ENCODE measurements around the gene ACACB.

Gene ACACB

DNA sequence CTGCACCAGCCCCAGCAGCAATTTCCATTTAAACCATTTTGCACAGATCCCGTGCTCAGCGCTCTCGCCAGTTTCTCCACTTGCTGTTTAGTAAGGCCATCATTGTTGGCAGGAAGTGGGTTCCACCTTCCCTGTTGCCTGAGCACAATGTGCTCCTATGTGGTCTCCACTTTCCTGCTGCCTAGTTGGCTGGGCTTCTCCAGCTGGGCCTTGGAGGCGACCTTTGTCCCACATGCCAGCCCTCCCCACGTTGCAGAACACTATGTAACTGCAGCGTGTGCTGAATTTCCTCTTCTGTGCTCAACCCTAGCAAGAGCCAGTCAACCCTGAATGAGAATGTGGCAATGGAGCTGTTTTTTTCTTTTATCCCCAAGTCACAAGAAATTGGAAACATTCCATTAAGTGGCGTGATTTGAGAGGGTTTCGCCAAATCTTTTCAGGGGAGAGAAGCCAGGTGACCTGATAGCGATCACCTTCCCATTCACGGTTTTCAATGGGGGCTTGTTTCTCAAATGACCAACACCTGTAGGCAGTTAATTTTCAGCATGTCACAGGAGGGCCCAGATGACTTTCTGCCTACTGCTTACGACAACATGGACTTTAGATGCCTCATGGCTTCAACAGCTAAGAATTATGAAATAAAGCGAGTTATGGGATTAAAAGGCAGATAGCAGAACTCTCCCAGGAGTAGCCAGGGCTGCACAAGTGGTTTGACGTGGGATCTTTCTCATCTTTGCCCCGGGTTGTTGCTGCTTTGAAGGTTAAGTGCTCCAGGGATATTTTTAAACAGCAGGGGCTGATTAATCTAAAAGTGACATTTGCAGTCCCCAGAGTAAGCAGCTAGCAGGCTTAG lies at the start of gene ACACB:
ACACB (plus strand) TSS at position 830 of the 853 bp plus-strand sequence. CDS start 22,819 bp downstream, outside the sequence.
- no peaks in the 10 kb centered on the region for H3K36me3 ChIP-seq (ENCODE audit: insufficient read depth, low read length)
- no peak within 1 kb of the TSS for H2AFZ ChIP-seq (ENCODE audit: low read length, unreplicated experiment)
- H3K4me3 ChIP-seq (ENCODE audit: low read depth, low read length) = no peak within 1 kb of the TSS

GRCh38 chr12:109069307-109070271 lies 46.8 kb upstream of the ACACB start:
- H3K4me1 ChIP-seq (ENCODE audit: control insufficient read depth, insufficient read depth, low read length, unreplicated experiment) = no peaks in the 10 kb centered on the region
- H3K27me3 ChIP-seq (ENCODE audit: insufficient read depth, low read length) = no peaks in the 10 kb centered on the region
- H3K79me2 ChIP-seq (ENCODE audit: control insufficient read depth, insufficient read depth, low read length, unreplicated experiment) = no peaks in the 10 kb centered on the region
- no peak overlapping the region for H3K27ac ChIP-seq (ENCODE audit: low read depth, low read length)
- peaks cover 7% of the 10 kb centered on the region for H3K36me3 ChIP-seq (ENCODE audit: insufficient read depth, low read length)
- H2AFZ ChIP-seq (ENCODE audit: low read length, unreplicated experiment) = no peak overlapping the region
- H3K4me3 ChIP-seq (ENCODE audit: low read depth, low read length) = no peak overlapping the region

More for the DNA sequence above, at the start of gene ACACB:
- Histone ChIP-seq H3K79me2 (ENCODE audit: control insufficient read depth, insufficient read depth, low read length, unreplicated experiment) (no peaks in the 10 kb centered on the region), H3K27ac (ENCODE audit: low read depth, low read length) (no peak within 1 kb of the TSS), H3K27me3 (ENCODE audit: insufficient read depth, low read length) (no peaks in the 10 kb centered on the region), H3K4me1 (ENCODE audit: control insufficient read depth, insufficient read depth, low read length, unreplicated experiment) (peaks cover 3% of the 10 kb centered on the region)

GRCh38 chr12:109074866-109075265 lies 41.5 kb upstream of the ACACB start:
- H3K4me1 ChIP-seq (ENCODE audit: control insufficient read depth, insufficient read depth, low read length, unreplicated experiment) = no peaks in the 10 kb centered on the region
- peaks cover 18% of the 10 kb centered on the region for H3K36me3 ChIP-seq (ENCODE audit: insufficient read depth, low read length)
- H3K27ac ChIP-seq (ENCODE audit: low read depth, low read length) = no peak overlapping the region
- no peaks in the 10 kb centered on the region for H3K27me3 ChIP-seq (ENCODE audit: insufficient read depth, low read length)
- no peak overlapping the region for H2AFZ ChIP-seq (ENCODE audit: low read length, unreplicated experiment)
- H3K4me3 ChIP-seq (ENCODE audit: low read depth, low read length) = no peak overlapping the region
- H3K79me2 ChIP-seq (ENCODE audit: control insufficient read depth, insufficient read depth, low read length, unreplicated experiment) = no peaks in the 10 kb centered on the region

DNA sequence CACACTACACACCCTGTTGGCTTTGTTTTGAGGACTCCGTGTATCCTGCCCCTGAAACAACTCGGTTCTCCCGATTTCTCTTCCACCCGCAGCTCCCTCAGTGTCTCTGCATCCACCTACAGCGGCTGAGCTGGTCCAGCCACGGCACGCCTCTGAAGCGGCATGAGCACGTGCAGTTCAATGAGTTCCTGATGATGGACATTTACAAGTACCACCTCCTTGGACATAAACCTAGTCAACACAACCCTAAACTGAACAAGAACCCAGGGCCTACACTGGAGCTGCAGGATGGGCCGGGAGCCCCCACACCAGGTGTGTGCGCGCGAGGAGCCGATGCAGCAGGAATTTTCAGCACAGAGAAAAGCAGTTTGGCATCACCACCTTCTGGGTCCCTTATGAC lies 33.6 kb upstream of the ACACB start:
- Histone ChIP-seq H3K4me3 (ENCODE audit: low read depth, low read length) (no peak overlapping the region), H3K4me1 (ENCODE audit: control insufficient read depth, insufficient read depth, low read length, unreplicated experiment) (no peaks in the 10 kb centered on the region), H3K27me3 (ENCODE audit: insufficient read depth, low read length) (no peaks in the 10 kb centered on the region), H3K36me3 (ENCODE audit: insufficient read depth, low read length) (peaks cover 14% of the 10 kb centered on the region), H3K79me2 (ENCODE audit: control insufficient read depth, insufficient read depth, low read length, unreplicated experiment) (no peaks in the 10 kb centered on the region), H2AFZ (ENCODE audit: low read length, unreplicated experiment) (no peak overlapping the region), H3K27ac (ENCODE audit: low read depth, low read length) (no peak overlapping the region)

DNA sequence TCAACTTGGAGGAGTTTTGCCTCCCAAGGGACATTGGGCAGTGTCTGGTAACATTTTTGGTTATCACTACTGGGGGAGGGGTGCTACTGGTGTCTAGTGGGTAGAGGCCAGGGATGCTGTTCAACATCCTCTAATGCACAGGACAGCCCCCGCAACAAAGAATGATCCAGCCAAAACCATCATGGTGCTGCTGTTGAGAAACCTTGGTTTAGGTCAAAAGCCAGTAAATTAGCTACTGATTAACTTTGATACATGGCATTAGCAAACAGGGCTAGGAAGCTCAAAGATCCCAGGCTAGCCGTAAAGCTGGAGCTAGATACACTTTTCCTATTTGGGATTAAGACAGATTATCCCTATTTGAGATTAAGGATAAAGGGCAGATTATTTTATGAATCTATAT lies 32.0 kb upstream of the ACACB start:
- Histone ChIP-seq H2AFZ (ENCODE audit: low read length, unreplicated experiment) (no peak overlapping the region), H3K4me3 (ENCODE audit: low read depth, low read length) (no peak overlapping the region), H3K4me1 (ENCODE audit: control insufficient read depth, insufficient read depth, low read length, unreplicated experiment) (peaks cover 5% of the 10 kb centered on the region), H3K79me2 (ENCODE audit: control insufficient read depth, insufficient read depth, low read length, unreplicated experiment) (no peaks in the 10 kb centered on the region), H3K27ac (ENCODE audit: low read depth, low read length) (no peak overlapping the region), H3K36me3 (ENCODE audit: insufficient read depth, low read length) (peaks cover 11% of the 10 kb centered on the region; the same call in 1 of the 2 replicates), H3K27me3 (ENCODE audit: insufficient read depth, low read length) (no peaks in the 10 kb centered on the region)

GRCh38 chr12:109085590-109085989 lies 30.8 kb upstream of the ACACB start:
- peaks cover 5% of the 10 kb centered on the region for H3K4me1 ChIP-seq (ENCODE audit: control insufficient read depth, insufficient read depth, low read length, unreplicated experiment)
- H2AFZ ChIP-seq (ENCODE audit: low read length, unreplicated experiment) = no peak overlapping the region
- H3K79me2 ChIP-seq (ENCODE audit: control insufficient read depth, insufficient read depth, low read length, unreplicated experiment) = no peaks in the 10 kb centered on the region
- no peak overlapping the region for H3K4me3 ChIP-seq (ENCODE audit: low read depth, low read length)
- H3K27ac ChIP-seq (ENCODE audit: low read depth, low read length) = no peak overlapping the region
- H3K27me3 ChIP-seq (ENCODE audit: insufficient read depth, low read length) = no peaks in the 10 kb centered on the region
- peaks cover 11% of the 10 kb centered on the region; the same call in 1 of the 2 replicates for H3K36me3 ChIP-seq (ENCODE audit: insufficient read depth, low read length)

DNA sequence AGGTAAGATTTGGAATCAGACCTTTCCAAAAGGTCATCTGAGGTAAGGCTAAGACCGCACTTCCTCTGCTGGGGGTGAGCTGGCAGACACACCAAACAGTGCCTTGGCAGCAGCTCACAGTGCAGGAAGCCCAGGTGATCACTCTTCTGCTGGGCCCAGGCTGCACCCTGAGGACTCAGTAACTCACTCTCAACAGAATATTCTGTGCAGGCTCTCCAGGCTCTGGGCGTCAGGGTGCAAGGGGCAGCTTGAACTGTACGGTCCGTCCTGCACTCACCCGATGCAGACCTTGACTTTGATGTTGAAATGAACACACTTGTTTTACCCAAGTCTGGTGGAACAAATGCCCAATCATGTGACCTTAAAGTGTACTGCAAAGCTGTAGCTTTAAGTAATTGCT lies 29.1 kb upstream of the ACACB start:
- peaks cover 11% of the 10 kb centered on the region; the same call in 1 of the 2 replicates for H3K36me3 ChIP-seq (ENCODE audit: insufficient read depth, low read length)

GRCh38 chr12:109088818-109089217 lies 27.6 kb upstream of the ACACB start:
- Histone ChIP-seq H3K4me3 (ENCODE audit: low read depth, low read length) (no peak overlapping the region), H3K27me3 (ENCODE audit: insufficient read depth, low read length) (no peaks in the 10 kb centered on the region), H3K79me2 (ENCODE audit: control insufficient read depth, insufficient read depth, low read length, unreplicated experiment) (peaks cover 17% of the 10 kb centered on the region), H3K4me1 (ENCODE audit: control insufficient read depth, insufficient read depth, low read length, unreplicated experiment) (peaks cover 19% of the 10 kb centered on the region), H2AFZ (ENCODE audit: low read length, unreplicated experiment) (no peak overlapping the region), H3K36me3 (ENCODE audit: insufficient read depth, low read length) (peaks cover 5% of the 10 kb centered on the region; the same call in 1 of the 2 replicates), H3K27ac (ENCODE audit: low read depth, low read length) (no peak overlapping the region)

More for the DNA sequence above, 29.1 kb upstream of the ACACB start:
- Histone ChIP-seq H3K27me3 (ENCODE audit: insufficient read depth, low read length) (no peaks in the 10 kb centered on the region), H3K4me1 (ENCODE audit: control insufficient read depth, insufficient read depth, low read length, unreplicated experiment) (peaks cover 10% of the 10 kb centered on the region), H3K4me3 (ENCODE audit: low read depth, low read length) (no peak overlapping the region), H3K27ac (ENCODE audit: low read depth, low read length) (no peak overlapping the region), H2AFZ (ENCODE audit: low read length, unreplicated experiment) (no peak overlapping the region), H3K79me2 (ENCODE audit: control insufficient read depth, insufficient read depth, low read length, unreplicated experiment) (peaks cover 7% of the 10 kb centered on the region)

- Histone ChIP-seq H3K4me3 (ENCODE audit: low read depth, low read length) (no peak overlapping the region), H3K27me3 (ENCODE audit: insufficient read depth, low read length) (no peaks in the 10 kb centered on the region), H3K27ac (ENCODE audit: low read depth, low read length) (no peak overlapping the region), H2AFZ (ENCODE audit: low read length, unreplicated experiment) (no peak overlapping the region), H3K4me1 (ENCODE audit: control insufficient read depth, insufficient read depth, low read length, unreplicated experiment) (peaks cover 20% of the 10 kb centered on the region), H3K79me2 (ENCODE audit: control insufficient read depth, insufficient read depth, low read length, unreplicated experiment) (peaks cover 17% of the 10 kb centered on the region), H3K36me3 (ENCODE audit: insufficient read depth, low read length) (peaks cover 5% of the 10 kb centered on the region; the same call in 1 of the 2 replicates)
Observed at GRCh38 chr12:109089683-109090082, 26.7 kb upstream of the ACACB start.

- Histone ChIP-seq H3K79me2 (ENCODE audit: control insufficient read depth, insufficient read depth, low read length, unreplicated experiment) (peaks cover 17% of the 10 kb centered on the region), H3K36me3 (ENCODE audit: insufficient read depth, low read length) (no peaks in the 10 kb centered on the region), H2AFZ (ENCODE audit: low read length, unreplicated experiment) (peak overlapping the region; percentile 97), H3K27me3 (ENCODE audit: insufficient read depth, low read length) (no peaks in the 10 kb centered on the region), H3K4me3 (ENCODE audit: low read depth, low read length) (peak overlapping the region; percentile 85), H3K27ac (ENCODE audit: low read depth, low read length) (peak overlapping the region; percentile 63; the same call in 1 of the 2 replicates), H3K4me1 (ENCODE audit: control insufficient read depth, insufficient read depth, low read length, unreplicated experiment) (peaks cover 20% of the 10 kb centered on the region)
Observed at GRCh38 chr12:109092497-109093021, 23.8 kb upstream of the ACACB start.
